B cell (primary cell): Measurements from ENCODE around the gene DCTN5. TPM values are rescaled to one million over a fixed set of nuclear protein-coding genes. Genes with fewer than 3 reads are reported as not detected.
A peak's percentile ranks its signal among the peaks of the same experiment; 100 is the strongest.

Experiments
- ATAC-seq: fragments of 200-7000 bp; cut with Tn5 transposase; one replicate; pipeline ENCODE4 v1.10.0; 2021; ENCODE audit warnings: low read depth, mild to moderate bottlenecking, moderate number of reproducible peaks, moderate library complexity
- CTCF ChIA-PET: fragments of 350-600 bp; sonication (Branson Sonifier 250); formaldehyde crosslinking; loops from one replicate; lab custom pipeline; 2021; ENCODE audit warnings: antibody characterized with exemption, inconsistent platforms; lab: Charles Lee
- POLR2A ChIA-PET: fragments of 350-600 bp; sonication (Branson Sonifier 250); formaldehyde crosslinking; loops from one replicate; lab custom pipeline; 2021; ENCODE audit warnings: antibody characterized with exemption; lab: Charles Lee
- DNase-seq: peaks from one replicate; pipeline ENCODE4 v3.0.0; 2013
- H2AFZ ChIP-seq: 2 replicates; pipeline ENCODE4 v1.6.1; 2012; ENCODE audit warnings: mild to moderate bottlenecking, low read depth, low read length; ENCODE audit not compliant: insufficient read depth, poor library complexity, severe bottlenecking
- H3K27ac ChIP-seq, 2 donors: 1 replicate in 1 of 2; 2 replicates in 1 of 2; pipeline ENCODE4 v1.5.1; 2012 to 2013; ENCODE audit warnings: low read length in 2 of 2, mild to moderate bottlenecking in 2 of 2, moderate library complexity in 1 of 2
- H3K27me3 ChIP-seq, 4 experiments: fragments of 200-600 bp in 1 of 4; sonication (generic) in 1 of 4; replicated peaks in 1 of 4; 1 replicate in 2 of 4; 2 replicates in 2 of 4; pipeline versions ENCODE4 v1.6.1 to v1.7.0; 2013 to 2016; ENCODE audit warnings: low read length in 3 of 4, mild to moderate bottlenecking in 2 of 4, mixed read lengths in 1 of 4, moderate library complexity in 1 of 4; ENCODE audit not compliant: insufficient read depth in 4 of 4, control insufficient read depth in 3 of 4; ENCODE audit errors: control extremely low read depth in 1 of 4
- H3K36me3 ChIP-seq, 2 experiments: replicated peaks in 1 of 2; 1 replicate in 1 of 2; 2 replicates in 1 of 2; pipeline versions ENCODE4 v1.6.1 to v1.7.1; 2013; ENCODE audit warnings: low read length in 1 of 2; ENCODE audit not compliant: insufficient read depth in 2 of 2, control insufficient read depth in 1 of 2; ENCODE audit errors: control extremely low read depth in 1 of 2, extremely low read depth in 1 of 2
- H3K4me1 ChIP-seq, 2 donors: fragments of 200-600 bp in 1 of 2; sonication (generic) in 1 of 2; 1 replicate in 1 of 2; 2 replicates in 1 of 2; pipeline versions ENCODE4 v1.5.1 to v1.6.1; 2013 to 2017; ENCODE audit warnings: low read length in 2 of 2; ENCODE audit not compliant: control insufficient read depth in 2 of 2, insufficient read depth in 2 of 2
- H3K4me2 ChIP-seq: replicated peaks from 2 replicates; pipeline ENCODE3; 2012; ENCODE audit warnings: mild to moderate bottlenecking, low read depth, low read length; ENCODE audit not compliant: poor library complexity, severe bottlenecking
- H3K4me3 ChIP-seq, 5 experiments: fragments of 200-600 bp in 1 of 5; sonication (generic) in 1 of 5; 1 replicate in 3 of 5; 2 replicates in 2 of 5; pipeline versions ENCODE4 v1.5.1 to v1.7.0; 2011 to 2016; ENCODE audit warnings: low read length in 4 of 5, mild to moderate bottlenecking in 4 of 5, low read depth in 2 of 5, control low read depth in 1 of 5, moderate library complexity in 1 of 5; ENCODE audit not compliant: insufficient read depth in 1 of 5; ENCODE audit errors: control extremely low read depth in 1 of 5, extremely low read depth in 1 of 5
- H3K79me2 ChIP-seq: fragments of 200-600 bp; sonication (generic); one replicate; pipeline ENCODE4 v1.6.0; 2016; ENCODE audit warnings: low read length; ENCODE audit not compliant: control insufficient read depth, insufficient read depth
- H3K9ac ChIP-seq: fragments of 200-600 bp; sonication (generic); 2 replicates; pipeline ENCODE4 v1.6.1; 2017; ENCODE audit warnings: mild to moderate bottlenecking, low read length, moderate library complexity
- H3K9me3 ChIP-seq, 3 donors: one replicate each; pipeline versions ENCODE4 v1.6.1 to v1.7.1; 2013; ENCODE audit warnings: low read length in 2 of 3; ENCODE audit not compliant: control insufficient read depth in 2 of 3, insufficient read depth in 1 of 3; ENCODE audit errors: control extremely low read depth in 1 of 3
- H4K20me1 ChIP-seq: 2 replicates; pipeline ENCODE4 v1.6.0; 2012; ENCODE audit warnings: mild to moderate bottlenecking, low read length; ENCODE audit not compliant: insufficient read depth, control insufficient read depth, poor library complexity, severe bottlenecking
- H3K27ac Mint-ChIP-seq: one replicate; pipeline ENCODE4 v1.8.0; 2021; ENCODE audit warnings: mixed read lengths
- H3K27me3 Mint-ChIP-seq: one replicate; pipeline ENCODE4 v1.8.0; 2021; ENCODE audit warnings: mixed read lengths
- H3K4me1 Mint-ChIP-seq: one replicate; pipeline ENCODE4 v1.8.0; 2021; ENCODE audit warnings: mixed read lengths
- H3K4me3 Mint-ChIP-seq: one replicate; pipeline ENCODE4 v1.8.0; 2021; ENCODE audit warnings: mixed read lengths
- H3K9me3 Mint-ChIP-seq: one replicate; pipeline ENCODE4 v1.8.0; 2022; ENCODE audit warnings: mixed read lengths; ENCODE audit not compliant: insufficient read depth
- CTCF ChIP-seq: fragments of 200-600 bp; IDR thresholded peaks from one replicate; pipeline ENCODE4 v1.8.0; 2022; ENCODE audit warnings: antibody characterized with exemption, mild to moderate bottlenecking
- EZH2 ChIP-seq: IDR thresholded peaks from 2 replicates; pipeline ENCODE4 v1.6.1; 2012; ENCODE audit warnings: borderline replicate concordance, low read depth, mild to moderate bottlenecking, moderate library complexity, low read length; ENCODE audit not compliant: insufficient read depth, poor library complexity, severe bottlenecking
- WGBS: methylation state at CpG from one replicate; pipeline ENCODE4 v1.1.5; 2013; ENCODE audit warnings: missing lambda C conversion rate; ENCODE audit not compliant: insufficient coverage; 5-methylcytosine and 5-hydroxymethylcytosine counted together
- intact Hi-C: fragments of 100-400 bp; cut with micrococcal nuclease; formaldehyde crosslinking; loops from one replicate; pipeline ENCODE4 v1.10.0; 2022
- polyA plus RNA-seq: library from polyadenylated mRNA; depleted of rRNA; stranded (reverse); fragments of >200 nt; gene quantifications from 2 replicates; pipeline ENCODE4 v1.2.3, GENCODE V29; 2012
- total RNA-seq, 2 donors: library from RNA; stranded (reverse); fragments of 120-200 nt in 1 of 2; gene quantifications; 1 replicate in 1 of 2; 2 replicates in 1 of 2; pipeline versions ENCODE4 v1.2.3 to v1.2.4, GENCODE V29; 2013 to 2022

DCTN5 gene
- total and polyA plus RNA-seq, 2 donors (not counting 1 experiment from before 2014, with no cell fraction given) = 22.4 to 58.3 TPM

GRCh38 chr16:23650674-23651416 is 9.6 kb downstream of the DCTN5 start:
- no peaks in the 10 kb centered on the region for H3K27me3 Mint-ChIP-seq
- Histone ChIP-seq H3K36me3 (peaks cover 6 to 23% of the 10 kb centered on the region in 2 experiments), H3K27me3 (no peaks in the 10 kb centered on the region), H3K4me1 (peaks cover 13% of the 10 kb centered on the region in 2 donors), H3K27ac (peak overlapping the region in 1 of 2 donors; percentile 58), H3K4me3 (no peak overlapping the region), H3K9me3 (no peaks in the 10 kb centered on the region), H3K4me2 (peak overlapping the region; percentile 32), H2AFZ (peak overlapping the region; percentile 6), H3K79me2 (peaks cover 57% of the 10 kb centered on the region), H4K20me1 (peaks cover 25% of the 10 kb centered on the region), H3K9ac (peak overlapping the region; percentile 20)
- POLR2A ChIA-PET = no interaction called here
- H3K27ac Mint-ChIP-seq = peak overlapping the region; percentile 39
- CTCF ChIA-PET = no interaction called here
- H3K9me3 Mint-ChIP-seq = no peaks in the 10 kb centered on the region
- WGBS = no CpG with 5 or more reads among the region's 4 CpGs
- no peak for DNase-seq
- intact Hi-C loops = no loop called here
- TF ChIP-seq CTCF (no peak), EZH2 (no peak)
- peak overlapping the region; percentile 1 for H3K4me3 Mint-ChIP-seq
- ATAC-seq = no peak
- peaks cover 35% of the 10 kb centered on the region for H3K4me1 Mint-ChIP-seq

GRCh38 chr16:23651943-23652468 is 10.7 kb downstream of the DCTN5 start:
- Mint-ChIP-seq H3K4me3 (peak overlapping the region; percentile 52), H3K4me1 (peaks cover 28% of the 10 kb centered on the region), H3K27me3 (no peaks in the 10 kb centered on the region), H3K9me3 (no peaks in the 10 kb centered on the region), H3K27ac (peak overlapping the region; percentile 70)
- ChIA-PET CTCF (no interaction called here), POLR2A (interaction anchor here (0.6 kb wide), 1 partner anchor 165 kb away, joined by 6 read pairs; no protein-coding TSS in a partner anchor)
- DNase-seq (no peak), ATAC-seq (no peak)
- peak overlapping the region; percentile 20 for H3K9ac ChIP-seq
- H3K9me3 ChIP-seq = no peaks in the 10 kb centered on the region
- TF ChIP-seq CTCF = no peak
- H3K27ac ChIP-seq = peak overlapping the region; percentile 16 to 58
- intact Hi-C loops = no loop called here
- H3K4me3 ChIP-seq = no peak overlapping the region
- peaks cover 53% of the 10 kb centered on the region for H3K79me2 ChIP-seq
- H3K36me3 ChIP-seq = peaks cover 6 to 23% of the 10 kb centered on the region in 2 experiments
- H3K4me2 ChIP-seq = no peak overlapping the region
- no peaks in the 10 kb centered on the region for H3K27me3 ChIP-seq
- 70% methylated on average over 1 of the region's 4 CpGs for WGBS
- H3K4me1 ChIP-seq = peaks cover 13% of the 10 kb centered on the region in 2 donors
- H2AFZ ChIP-seq = peak overlapping the region; percentile 6
- H4K20me1 ChIP-seq = peaks cover 25% of the 10 kb centered on the region
